Hematopoietic multipotent progenitor cell treated with erythropoietin and hydrocortisone succinate and interleukin-3 and kit ligand, for 8 days (in vitro differentiated cells): ENCODE results near the gene SOX10.

Experiments used
- DNase-seq: peaks from one replicate; pipeline ENCODE4 v3.0.0-alpha.2; 2015

The SOX10 gene

DNA sequence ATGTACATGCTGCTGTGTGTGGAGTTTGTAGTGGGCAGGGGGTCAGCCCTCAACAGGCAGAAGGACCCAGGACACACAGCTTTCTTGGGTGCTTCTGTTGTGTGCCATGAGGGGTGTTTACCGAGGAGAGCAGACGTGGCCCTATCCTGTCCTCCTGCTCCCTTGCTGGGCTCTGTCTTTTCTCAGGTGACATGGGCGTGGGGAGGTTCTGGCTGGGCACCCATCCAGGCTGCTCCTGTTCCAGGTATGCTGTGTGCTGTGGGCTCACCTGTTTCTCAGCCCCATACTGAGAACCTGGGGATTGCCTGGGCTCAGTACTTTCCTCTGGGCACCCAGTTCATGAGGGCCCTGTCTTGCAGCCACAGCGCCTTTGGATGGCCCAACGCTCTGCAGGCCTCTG is 55.0 kb downstream of the SOX10 start:
- DNase-seq, result no peak

GRCh38 chr22:37927637-37927936 is 56.8 kb downstream of the SOX10 start:
- no peak for DNase-seq

- peak; percentile 90 for DNase-seq
Observed at GRCh38 chr22:37926771-37927636, 57.4 kb downstream of the SOX10 start.

- DNase-seq, result no peak
Observed at GRCh38 chr22:37926358-37926757, 58.0 kb downstream of the SOX10 start.

DNA sequence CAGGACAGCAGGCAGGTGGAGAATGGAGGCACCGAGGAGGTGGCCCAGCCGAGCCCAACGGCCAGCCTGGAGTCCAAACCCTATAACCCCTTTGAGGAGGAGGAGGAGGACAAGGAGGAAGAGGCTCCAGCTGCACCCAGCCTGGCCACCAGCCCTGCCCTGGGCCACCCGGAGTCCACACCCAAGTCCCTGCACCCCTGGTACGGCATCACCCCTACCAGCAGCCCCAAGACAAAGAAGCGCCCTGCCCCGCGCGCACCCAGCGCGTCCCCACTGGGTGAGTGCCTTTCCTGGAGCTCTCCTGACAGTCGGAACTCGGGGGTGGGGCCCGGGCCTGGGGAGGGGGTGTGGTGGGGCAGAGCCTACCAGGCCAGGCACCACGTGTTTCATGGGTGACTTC is 58.6 kb downstream of the SOX10 start:
- no peak for DNase-seq

- no peak for DNase-seq
Observed at GRCh38 chr22:37925330-37925729, 59.0 kb downstream of the SOX10 start.

GRCh38 chr22:37924386-37925065 is 59.8 kb downstream of the SOX10 start:
- no peak for DNase-seq

DNA sequence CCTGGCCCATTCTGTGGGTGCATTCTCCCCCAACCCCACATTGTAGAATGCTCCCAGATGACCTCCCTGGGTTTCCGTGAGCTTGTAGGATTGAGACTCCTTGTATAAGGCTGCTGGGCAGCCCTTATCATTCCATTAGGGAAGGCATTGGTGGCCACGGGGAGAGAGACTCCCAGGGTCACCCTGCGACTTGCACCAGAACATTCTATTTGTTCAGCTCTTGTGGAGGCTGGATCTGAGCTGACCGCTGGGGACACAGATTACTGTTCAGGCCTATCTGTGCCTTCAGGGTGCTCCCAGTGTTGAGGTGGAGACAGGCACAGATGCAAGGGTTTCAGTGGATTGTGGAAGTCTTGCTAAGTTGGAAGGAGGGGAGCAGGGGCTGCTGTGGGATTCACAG is 60.4 kb downstream of the SOX10 start:
- DNase-seq, result no peak
